Activated CD4-positive, alpha-beta T cell treated with anti-CD3 and anti-CD28 coated beads, Interleukin-2, amount 10 ng/mL, durations not matched to agents 7 days and 5 days (primary cell): ENCODE measurements around the gene PLPP1. TPM values are rescaled to one million over a fixed set of nuclear protein-coding genes. Genes with fewer than 3 reads are reported as not detected.

Source experiments
- CTCF ChIA-PET: fragments of 350-600 bp; sonication (Branson Sonifier 250); formaldehyde crosslinking; loops from one replicate; lab custom pipeline; 2021; ENCODE audit warnings: antibody characterized with exemption; lab: Charles Lee
- POLR2A ChIA-PET: fragments of 350-600 bp; sonication (Branson Sonifier 250); formaldehyde crosslinking; loops from one replicate; lab custom pipeline; 2021; ENCODE audit warnings: antibody characterized with exemption; lab: Charles Lee
- DNase-seq: peaks from one replicate; pipeline ENCODE4 v3.0.0-alpha.2; 2020
- H3K27ac Mint-ChIP-seq: one replicate; pipeline ENCODE4 v1.8.0; 2021; ENCODE audit warnings: mild to moderate bottlenecking, moderate library complexity, mixed read lengths
- H3K27me3 Mint-ChIP-seq: one replicate; pipeline ENCODE4 v1.8.0; 2021; ENCODE audit warnings: mixed read lengths
- H3K36me3 Mint-ChIP-seq: one replicate; pipeline ENCODE4 v1.8.0; 2021; ENCODE audit warnings: low read depth, mixed read lengths
- H3K4me1 Mint-ChIP-seq: one replicate; pipeline ENCODE4 v1.8.0; 2021; ENCODE audit warnings: mixed read lengths
- H3K4me3 Mint-ChIP-seq: one replicate; pipeline ENCODE4 v1.8.0; 2021; ENCODE audit warnings: mild to moderate bottlenecking, moderate library complexity, mixed read lengths
- H3K9me3 Mint-ChIP-seq: one replicate; pipeline ENCODE4 v1.8.0; 2021; ENCODE audit warnings: mixed read lengths
- total RNA-seq, 2 experiments: library from RNA; stranded (reverse); gene quantifications; one replicate each; pipeline ENCODE4 v1.2.3, GENCODE V29; 2021

PLPP1 gene
- total RNA-seq = 10 to 100 TPM; 15.3 to 18.3 TPM

- CTCF ChIA-PET = interaction anchor here (0.9 kb wide), 1 partner anchor 291 kb away, joined by 7 read pairs; no protein-coding TSS in a partner anchor
- Mint-ChIP-seq H3K4me1 (peaks cover 51% of the 10 kb centered on the region), H3K27me3 (no peaks in the 10 kb centered on the region), H3K36me3 (peaks cover 11% of the 10 kb centered on the region), H3K4me3 (peak within 1 kb of the TSS; percentile 91), H3K9me3 (no peaks in the 10 kb centered on the region), H3K27ac (peak within 1 kb of the TSS; percentile 88)
- POLR2A ChIA-PET = interaction anchor here (0.6 kb wide), 2 partner anchors 163 to 1344 kb away, joined by 3 to 4 read pairs; no protein-coding TSS in a partner anchor
- DNase-seq = peak; percentile 83
Observed at GRCh38 chr5:55534436-55535198, at the start of gene PLPP1. TSS of gene PLPP1 (minus strand) at chr5:55534964. CDS start at chr5:55534629, 335 bp downstream.

GRCh38 chr5:55583578-55583977, 48.8 kb upstream of the PLPP1 start:
- CTCF ChIA-PET = interaction anchor here (1.3 to 1.7 kb wide), 2 partner anchors 22 to 35 kb away, joined by 3 read pairs; no protein-coding TSS in a partner anchor
- Mint-ChIP-seq H3K27ac (no peak overlapping the region), H3K36me3 (peaks cover 1% of the 10 kb centered on the region), H3K4me1 (peaks cover 18% of the 10 kb centered on the region), H3K9me3 (no peaks in the 10 kb centered on the region), H3K4me3 (no peak overlapping the region), H3K27me3 (no peaks in the 10 kb centered on the region)
- POLR2A ChIA-PET = no interaction called here
- DNase-seq = no peak

DNA sequence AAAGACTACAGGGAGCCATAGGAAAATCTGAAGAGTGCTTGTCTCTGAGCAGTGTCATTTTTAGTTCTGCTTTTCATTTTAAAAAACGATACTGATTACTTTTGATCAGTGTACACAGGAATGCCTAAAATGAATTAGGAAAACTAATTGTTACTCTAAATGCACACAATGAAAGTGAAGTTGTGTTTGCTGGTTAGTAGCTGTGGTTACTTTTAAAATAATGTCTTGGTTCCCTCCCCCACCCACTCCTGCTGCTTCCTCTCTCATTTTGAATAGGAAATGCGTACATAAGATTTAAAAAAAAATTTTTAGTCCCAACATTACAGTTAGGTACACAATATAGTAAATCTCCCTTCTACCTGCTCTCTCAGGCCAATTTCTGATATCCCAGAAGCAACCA, 47.5 kb upstream of the PLPP1 start:
- no peak overlapping the region for H3K4me3 Mint-ChIP-seq
- CTCF ChIA-PET = interaction anchor here (0.7 kb wide), 1 partner anchor 181 kb away, joined by 6 read pairs; no protein-coding TSS in a partner anchor
- POLR2A ChIA-PET = no interaction called here
- no peak for DNase-seq
- H3K4me1 Mint-ChIP-seq = peaks cover 26% of the 10 kb centered on the region
- peaks cover 1% of the 10 kb centered on the region for H3K36me3 Mint-ChIP-seq
- peak overlapping the region; percentile 38 for H3K27ac Mint-ChIP-seq
- no peaks in the 10 kb centered on the region for H3K27me3 Mint-ChIP-seq
- no peaks in the 10 kb centered on the region for H3K9me3 Mint-ChIP-seq

DNA sequence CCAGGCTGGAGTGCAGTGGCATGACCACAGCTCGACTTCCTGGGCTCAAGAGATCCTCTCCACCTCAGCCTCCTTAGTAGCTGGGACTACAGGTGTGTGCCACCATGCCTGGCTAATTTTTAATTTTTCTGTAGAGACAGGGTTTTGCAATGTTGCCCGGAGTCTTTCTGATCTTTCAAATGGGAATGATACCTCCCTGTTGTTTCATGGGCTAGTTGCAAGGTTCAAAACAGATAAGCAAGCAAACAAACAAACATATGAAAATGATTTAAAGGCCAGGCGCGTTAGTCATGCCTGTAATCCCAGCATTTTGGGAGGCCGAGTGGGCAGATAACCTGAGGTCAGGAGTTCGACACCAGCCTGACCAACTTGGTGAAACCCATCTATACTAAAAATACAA, 45.3 kb upstream of the PLPP1 start:
- peaks cover 40% of the 10 kb centered on the region for H3K4me1 Mint-ChIP-seq
- CTCF ChIA-PET = interaction anchor here (0.9 to 1.8 kb wide), 4 partner anchors 13 to 106 kb away, joined by 3 to 4 read pairs (median 4); no protein-coding TSS in a partner anchor

GRCh38 chr5:55578771-55579170, 44.0 kb upstream of the PLPP1 start:
- H3K4me3 Mint-ChIP-seq = no peak overlapping the region
- H3K9me3 Mint-ChIP-seq = no peaks in the 10 kb centered on the region
- no peaks in the 10 kb centered on the region for H3K27me3 Mint-ChIP-seq
- no peak overlapping the region for H3K27ac Mint-ChIP-seq
- H3K36me3 Mint-ChIP-seq = peaks cover 1% of the 10 kb centered on the region
- ChIA-PET CTCF (interaction anchor here (1.2 to 1.8 kb wide), 3 partner anchors 21 to 107 kb away, joined by 3 to 4 read pairs (median 3); no protein-coding TSS in a partner anchor), POLR2A (no interaction called here)
- peaks cover 40% of the 10 kb centered on the region for H3K4me1 Mint-ChIP-seq
- DNase-seq = no peak

More for the DNA sequence above, 45.3 kb upstream of the PLPP1 start:
- DNase-seq = no peak
- no peak overlapping the region for H3K27ac Mint-ChIP-seq
- peaks cover 1% of the 10 kb centered on the region for H3K36me3 Mint-ChIP-seq
- POLR2A ChIA-PET = no interaction called here
- no peaks in the 10 kb centered on the region for H3K27me3 Mint-ChIP-seq
- no peak overlapping the region for H3K4me3 Mint-ChIP-seq
- no peaks in the 10 kb centered on the region for H3K9me3 Mint-ChIP-seq

DNA sequence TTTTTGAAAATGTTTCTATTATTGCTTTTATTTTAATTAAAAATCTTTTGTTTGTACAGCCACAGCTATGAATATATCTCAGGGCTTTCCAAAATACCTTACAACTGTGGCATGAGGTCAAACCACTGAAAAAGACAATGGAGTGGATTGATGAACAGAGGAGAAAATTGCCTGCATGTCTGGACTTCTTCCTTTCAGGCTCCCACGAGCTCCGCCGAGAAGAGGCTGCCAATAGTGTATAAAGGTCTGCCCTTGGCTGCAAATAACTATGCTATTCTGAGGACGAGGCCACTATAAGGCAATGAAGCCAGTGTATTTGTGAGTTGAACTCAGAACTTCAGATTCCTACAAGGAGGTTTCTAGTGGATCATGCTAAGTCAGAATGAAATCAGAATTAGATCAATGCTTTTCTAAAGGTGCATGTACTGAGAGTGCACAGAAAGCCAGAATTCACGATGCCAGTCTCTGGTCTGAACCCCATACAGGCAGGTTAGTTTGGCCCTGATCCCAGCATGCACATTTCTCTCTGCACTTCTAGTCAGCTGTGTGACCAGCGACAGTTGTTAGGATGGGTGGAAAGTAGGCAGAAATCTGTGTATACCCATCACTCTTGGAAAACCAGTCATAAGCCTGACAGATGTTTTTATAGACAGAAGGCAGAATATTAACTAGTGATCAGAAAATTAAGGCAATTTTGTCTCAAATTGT, 42.7 kb upstream of the PLPP1 start:
- H3K36me3 Mint-ChIP-seq = peaks cover 1% of the 10 kb centered on the region
- ChIA-PET POLR2A (no interaction called here), CTCF (no interaction called here)
- H3K9me3 Mint-ChIP-seq = no peaks in the 10 kb centered on the region
- no peak for DNase-seq
- H3K27ac Mint-ChIP-seq = no peak overlapping the region
- peaks cover 36% of the 10 kb centered on the region for H3K4me1 Mint-ChIP-seq
- H3K27me3 Mint-ChIP-seq = no peaks in the 10 kb centered on the region
- no peak overlapping the region for H3K4me3 Mint-ChIP-seq

DNA sequence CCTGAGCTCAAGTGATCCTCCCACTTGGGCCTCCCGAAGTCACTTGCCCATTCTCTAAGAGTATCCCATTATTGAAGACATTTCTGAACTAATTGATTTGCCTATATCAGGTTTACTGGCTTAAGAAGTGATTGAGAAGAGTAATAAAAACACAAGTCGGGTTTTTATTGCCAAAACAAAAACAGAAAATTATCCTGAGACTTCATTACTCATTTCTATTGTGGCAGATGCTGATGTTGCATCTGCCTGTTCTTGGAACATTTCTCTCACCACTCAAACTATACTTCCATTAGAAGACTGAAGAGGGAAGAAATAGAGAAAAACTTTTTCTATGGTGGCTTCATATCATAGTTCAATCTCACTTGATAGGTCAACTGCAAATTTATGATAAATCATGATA, 41.9 kb upstream of the PLPP1 start:
- no peak overlapping the region for H3K27ac Mint-ChIP-seq
- no peaks in the 10 kb centered on the region for H3K9me3 Mint-ChIP-seq
- H3K4me3 Mint-ChIP-seq = no peak overlapping the region
- ChIA-PET POLR2A (no interaction called here), CTCF (interaction anchor here (1.3 kb wide), 1 partner anchor 16 kb away, joined by 3 read pairs; no protein-coding TSS in a partner anchor)
- peaks cover 1% of the 10 kb centered on the region for H3K36me3 Mint-ChIP-seq
- no peaks in the 10 kb centered on the region for H3K27me3 Mint-ChIP-seq
- DNase-seq = no peak
- H3K4me1 Mint-ChIP-seq = peaks cover 32% of the 10 kb centered on the region

DNA sequence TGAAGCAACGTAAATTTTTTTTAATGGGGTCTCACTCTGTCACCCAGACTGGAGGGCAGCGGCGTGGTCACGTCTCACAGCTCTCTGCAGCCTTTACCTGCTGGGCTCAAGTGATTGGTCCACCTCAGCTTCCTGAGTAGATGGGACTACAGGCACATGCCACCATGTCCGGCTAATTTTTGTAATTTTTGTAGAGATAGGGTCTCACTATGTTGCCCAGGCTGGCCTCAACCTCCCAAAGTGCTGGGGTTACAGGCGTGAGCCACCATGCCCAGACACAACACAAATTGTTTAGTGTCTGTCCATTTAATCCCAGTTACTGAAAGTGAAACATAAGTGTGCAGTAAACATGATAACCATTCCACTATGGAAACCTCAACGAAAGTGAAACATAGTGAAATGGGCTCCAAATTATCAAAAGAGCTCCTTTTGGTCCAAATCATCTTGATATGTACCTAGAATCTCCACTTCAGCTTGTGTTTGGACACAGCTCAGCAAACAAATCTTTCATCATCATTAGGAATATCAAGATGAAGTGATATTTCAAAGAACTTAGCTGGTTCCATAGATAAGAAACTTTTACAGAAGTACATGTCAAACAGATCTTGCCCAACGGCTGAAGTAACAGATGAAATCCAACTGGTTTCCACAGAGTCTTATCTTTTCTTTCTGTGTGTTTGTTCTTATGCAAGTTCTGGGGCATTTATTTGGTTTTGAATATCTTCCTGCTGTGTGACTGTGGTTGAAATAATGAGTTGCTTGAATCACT, 41.2 kb upstream of the PLPP1 start:
- no peak overlapping the region for H3K4me3 Mint-ChIP-seq
- no peak overlapping the region for H3K27ac Mint-ChIP-seq
- H3K27me3 Mint-ChIP-seq = no peaks in the 10 kb centered on the region
- ChIA-PET POLR2A (no interaction called here), CTCF (interaction anchor here (0.6 to 1.3 kb wide), 2 partner anchors 17 to 517 kb away, joined by 3 to 5 read pairs; no protein-coding TSS in a partner anchor)
- no peak for DNase-seq
- H3K9me3 Mint-ChIP-seq = no peaks in the 10 kb centered on the region
- peaks cover 1% of the 10 kb centered on the region for H3K36me3 Mint-ChIP-seq
- peaks cover 29% of the 10 kb centered on the region for H3K4me1 Mint-ChIP-seq

DNA sequence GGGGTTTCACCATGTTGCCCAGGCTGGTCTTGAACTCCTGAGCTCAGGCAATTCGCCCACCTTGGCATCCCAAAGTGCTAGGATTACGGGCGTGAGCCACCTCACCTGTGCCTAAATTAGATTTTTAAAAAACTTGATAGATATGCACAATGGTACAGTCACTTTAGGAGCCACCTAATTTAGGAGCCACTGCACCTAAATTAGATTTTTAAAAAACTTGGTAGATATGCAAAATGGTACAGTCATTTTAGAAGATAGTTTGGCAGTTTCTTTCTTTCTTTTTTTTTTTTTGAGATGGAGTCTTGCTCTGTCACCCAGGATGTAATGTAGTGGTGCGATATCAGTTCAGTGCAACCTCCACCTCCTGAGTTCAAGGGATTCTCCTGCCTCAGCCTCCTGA, 37.8 kb upstream of the PLPP1 start:
- peaks cover 20% of the 10 kb centered on the region for H3K4me1 Mint-ChIP-seq
- H3K9me3 Mint-ChIP-seq = no peaks in the 10 kb centered on the region
- H3K4me3 Mint-ChIP-seq = no peak overlapping the region
- ChIA-PET POLR2A (no interaction called here), CTCF (no interaction called here)
- H3K36me3 Mint-ChIP-seq = no peaks in the 10 kb centered on the region
- no peaks in the 10 kb centered on the region for H3K27me3 Mint-ChIP-seq
- no peak for DNase-seq
- H3K27ac Mint-ChIP-seq = no peak overlapping the region

- ChIA-PET POLR2A (no interaction called here), CTCF (no interaction called here)
- H3K4me1 Mint-ChIP-seq = peaks cover 18% of the 10 kb centered on the region
- H3K36me3 Mint-ChIP-seq = no peaks in the 10 kb centered on the region
- no peak overlapping the region for H3K27ac Mint-ChIP-seq
- H3K27me3 Mint-ChIP-seq = no peaks in the 10 kb centered on the region
- H3K4me3 Mint-ChIP-seq = no peak overlapping the region
- H3K9me3 Mint-ChIP-seq = no peaks in the 10 kb centered on the region
- no peak for DNase-seq
Observed at GRCh38 chr5:55572020-55572419, 37.3 kb upstream of the PLPP1 start.

DNA sequence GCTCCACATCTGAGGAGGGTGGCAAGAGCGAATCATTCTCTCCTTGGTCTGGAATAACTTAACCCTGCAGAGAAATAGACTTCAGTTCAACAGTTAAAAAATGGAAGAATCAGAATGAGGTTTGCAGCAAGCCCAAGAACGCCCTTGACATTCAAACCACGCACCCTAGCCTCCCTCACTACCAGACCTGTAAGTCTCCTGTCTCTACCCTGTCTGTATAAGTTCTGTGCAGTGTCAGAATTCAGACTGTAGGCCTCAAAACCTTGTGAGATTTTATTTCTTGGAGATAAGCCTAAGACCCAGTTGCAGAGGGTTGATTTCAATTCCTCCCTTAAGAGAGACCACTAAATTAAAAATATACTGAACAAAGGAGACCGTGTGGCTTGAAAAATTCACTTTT, 35.8 kb upstream of the PLPP1 start:
- Mint-ChIP-seq H3K36me3 (no peaks in the 10 kb centered on the region), H3K4me1 (peaks cover 5% of the 10 kb centered on the region), H3K27ac (no peak overlapping the region), H3K27me3 (no peaks in the 10 kb centered on the region), H3K9me3 (no peaks in the 10 kb centered on the region), H3K4me3 (no peak overlapping the region)
- DNase-seq = no peak
- ChIA-PET POLR2A (no interaction called here), CTCF (interaction anchor here (1.2 kb wide), 1 partner anchor 27 kb away, joined by 3 read pairs; no protein-coding TSS in a partner anchor)

GRCh38 chr5:55570026-55570425, 35.3 kb upstream of the PLPP1 start:
- H3K9me3 Mint-ChIP-seq = no peaks in the 10 kb centered on the region
- CTCF ChIA-PET = interaction anchor here (1.2 kb wide), 1 partner anchor 28 kb away, joined by 3 read pairs; no protein-coding TSS in a partner anchor

More at GRCh38 chr5:55570026-55570425, 35.3 kb upstream of the PLPP1 start:
- no peak overlapping the region for H3K27ac Mint-ChIP-seq
- no peak for DNase-seq
- POLR2A ChIA-PET = no interaction called here
- peaks cover 7% of the 10 kb centered on the region for H3K4me1 Mint-ChIP-seq
- no peak overlapping the region for H3K4me3 Mint-ChIP-seq
- no peaks in the 10 kb centered on the region for H3K36me3 Mint-ChIP-seq
- H3K27me3 Mint-ChIP-seq = no peaks in the 10 kb centered on the region
